Tibial artery (tissue), 4 donors: Measurements from ENCODE around the gene CYCS.
A peak's percentile ranks its signal among the peaks of the same experiment; 100 is the strongest.

Source experiments
- DNase-seq, 2 donors: peaks; one replicate each; pipeline ENCODE4 v3.0.0-alpha.2; 2019
- H3K27ac ChIP-seq, 2 donors: fragments of 200-600 bp; sonication (generic) in 1 of 2; 1 replicate in 1 of 2; 2 replicates in 1 of 2; pipeline ENCODE4 v1.5.1; 2018 to 2019; ENCODE audit warnings: mild to moderate bottlenecking in 1 of 2
- H3K27me3 ChIP-seq, 2 donors: fragments of 200-600 bp; sonication (generic) in 1 of 2; one replicate each; pipeline versions ENCODE4 v1.5.1 to v1.6.0; 2016 to 2019
- H3K36me3 ChIP-seq, 3 donors: fragments of 200-600 bp; sonication (generic) in 2 of 3; one replicate each; pipeline ENCODE4 v1.5.1; 2016 to 2019; ENCODE audit warnings: mild to moderate bottlenecking in 2 of 3
- H3K4me1 ChIP-seq, 4 donors: fragments of 200-600 bp; sonication (generic) in 2 of 4; 1 replicate in 3 of 4; 2 replicates in 1 of 4; pipeline ENCODE4 v1.5.1; 2016 to 2019
- H3K4me3 ChIP-seq, 2 donors: fragments of 200-600 bp; sonication (generic) in 1 of 2; 1 replicate in 1 of 2; 2 replicates in 1 of 2; pipeline ENCODE4 v1.5.1; 2018 to 2019; ENCODE audit warnings: mild to moderate bottlenecking in 2 of 2
- H3K9me3 ChIP-seq, 3 donors: fragments of 200-600 bp; sonication (generic) in 1 of 3; one replicate each; pipeline ENCODE4 v1.5.1; 2016 to 2019
- intact Hi-C: fragments of 100-400 bp; cut with DNase I; formaldehyde crosslinking; loops from one replicate; pipeline ENCODE4 v1.15.0; 2023; ENCODE audit warnings: low total_unique reads
- TF ChIP-seq, protein P1 (sequence below), 2 experiments: fragments of 200-600 bp in 1 of 2; fragments of 450-650 bp in 1 of 2; IDR thresholded peaks; one replicate each; pipeline ENCODE4 v1.5.1; 2017 to 2019; ENCODE audit warnings: antibody characterized with exemption in 2 of 2, mild to moderate bottlenecking in 1 of 2, moderate library complexity in 1 of 2

The CYCS gene

GRCh38 chr7:25125137-25125946, at the start of gene CYCS:
CYCS (minus strand) TSS chr7:25125260; CDS start chr7:25124119, 1,141 bp downstream.
- TF ChIP-seq, protein P1, sequence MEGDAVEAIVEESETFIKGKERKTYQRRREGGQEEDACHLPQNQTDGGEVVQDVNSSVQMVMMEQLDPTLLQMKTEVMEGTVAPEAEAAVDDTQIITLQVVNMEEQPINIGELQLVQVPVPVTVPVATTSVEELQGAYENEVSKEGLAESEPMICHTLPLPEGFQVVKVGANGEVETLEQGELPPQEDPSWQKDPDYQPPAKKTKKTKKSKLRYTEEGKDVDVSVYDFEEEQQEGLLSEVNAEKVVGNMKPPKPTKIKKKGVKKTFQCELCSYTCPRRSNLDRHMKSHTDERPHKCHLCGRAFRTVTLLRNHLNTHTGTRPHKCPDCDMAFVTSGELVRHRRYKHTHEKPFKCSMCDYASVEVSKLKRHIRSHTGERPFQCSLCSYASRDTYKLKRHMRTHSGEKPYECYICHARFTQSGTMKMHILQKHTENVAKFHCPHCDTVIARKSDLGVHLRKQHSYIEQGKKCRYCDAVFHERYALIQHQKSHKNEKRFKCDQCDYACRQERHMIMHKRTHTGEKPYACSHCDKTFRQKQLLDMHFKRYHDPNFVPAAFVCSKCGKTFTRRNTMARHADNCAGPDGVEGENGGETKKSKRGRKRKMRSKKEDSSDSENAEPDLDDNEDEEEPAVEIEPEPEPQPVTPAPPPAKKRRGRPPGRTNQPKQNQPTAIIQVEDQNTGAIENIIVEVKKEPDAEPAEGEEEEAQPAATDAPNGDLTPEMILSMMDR (IDR thresholded peaks at IDR 0.05), result no peak
- intact Hi-C loops, result loop anchor here (10.0 kb wide), 1 partner anchor 1871 kb away; no protein-coding TSS in a partner anchor
- DNase-seq, result peak; percentile 99

GRCh38 chr7:25173184-25173583, 48.1 kb upstream of the CYCS start:
- DNase-seq, result no peak
- H3K4me3 ChIP-seq, result no peak overlapping the region
- H3K9me3 ChIP-seq, result no peaks in the 10 kb centered on the region
- H3K36me3 ChIP-seq, result no peaks in the 10 kb centered on the region
- H3K27me3 ChIP-seq, result no peaks in the 10 kb centered on the region
- H3K27ac ChIP-seq, result no peak overlapping the region
- H3K4me1 ChIP-seq, result no peaks in the 10 kb centered on the region
- TF ChIP-seq, protein P1 (IDR thresholded peaks at IDR 0.05), result no peak
- intact Hi-C loops, result no loop called here

More at GRCh38 chr7:25125137-25125946, at the start of gene CYCS:
- Histone ChIP-seq H3K9me3 (no peaks in the 10 kb centered on the region), H3K36me3 (peaks cover 10 to 22% (median 22%) of the 10 kb centered on the region in 3 donors), H3K27me3 (no peaks in the 10 kb centered on the region), H3K27ac (peak within 1 kb of the TSS; percentile 95 to 97), H3K4me3 (peak within 1 kb of the TSS; percentile 90), H3K4me1 (peaks cover 0 to 11% (median 6%) of the 10 kb centered on the region in 4 donors)

DNA sequence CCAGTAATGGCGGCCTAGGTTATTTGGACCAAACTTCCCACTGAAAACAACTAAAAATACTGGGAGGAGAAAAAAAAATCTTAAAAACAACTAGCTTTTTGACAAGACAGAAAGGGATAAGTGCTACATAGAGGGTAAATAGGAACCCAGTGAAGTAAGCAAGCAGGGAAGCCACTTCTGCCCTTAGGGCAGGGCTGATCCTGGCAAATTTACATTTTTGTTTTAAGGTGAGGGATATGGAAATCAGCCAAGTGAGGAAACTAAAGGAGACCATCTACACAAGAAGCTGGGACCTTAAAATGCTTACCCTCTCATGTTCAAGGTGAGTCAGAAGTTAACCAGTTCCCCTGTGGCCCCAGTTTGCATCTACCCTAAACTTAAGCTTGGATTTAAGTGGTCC, 46.5 kb upstream of the CYCS start:
- H3K36me3 ChIP-seq, result peaks cover 0 to 7% (median 0%) of the 10 kb centered on the region in 3 donors
- intact Hi-C loops, result no loop called here

DNA sequence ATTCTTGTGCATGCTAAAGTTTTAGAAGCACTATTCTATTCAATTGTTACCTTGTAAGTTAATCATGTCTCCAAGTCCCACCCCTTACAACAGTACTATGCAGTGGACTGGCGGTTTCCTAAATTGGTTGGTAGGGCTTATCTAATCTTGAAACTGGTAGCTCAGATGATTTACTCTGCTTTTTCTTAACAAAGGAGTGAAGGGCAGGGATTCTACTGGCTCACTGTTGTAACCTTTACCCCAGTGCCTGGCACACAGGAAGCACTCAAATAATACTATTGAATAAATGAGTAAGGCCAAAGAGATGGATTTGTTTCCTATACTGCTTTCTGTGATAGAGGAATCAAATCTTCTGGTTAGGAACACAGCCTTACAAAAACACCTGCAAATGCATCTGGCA, 46.0 kb upstream of the CYCS start:
- TF ChIP-seq, protein P1 (IDR thresholded peaks at IDR 0.05), result no peak
- no peak overlapping the region for H3K27ac ChIP-seq
- H3K9me3 ChIP-seq, result no peaks in the 10 kb centered on the region
- H3K4me3 ChIP-seq, result no peak overlapping the region
- no peaks in the 10 kb centered on the region for H3K27me3 ChIP-seq
- DNase-seq, result no peak
- intact Hi-C loops, result no loop called here
- peaks cover 0 to 11% (median 0%) of the 10 kb centered on the region in 3 donors for H3K36me3 ChIP-seq
- no peaks in the 10 kb centered on the region for H3K4me1 ChIP-seq

More for the DNA sequence above, 46.5 kb upstream of the CYCS start:
- H3K4me3 ChIP-seq, result no peak overlapping the region
- no peak for DNase-seq
- TF ChIP-seq, protein P1 (IDR thresholded peaks at IDR 0.05), result no peak
- H3K9me3 ChIP-seq, result no peaks in the 10 kb centered on the region
- H3K4me1 ChIP-seq, result no peaks in the 10 kb centered on the region
- H3K27me3 ChIP-seq, result no peaks in the 10 kb centered on the region
- H3K27ac ChIP-seq, result no peak overlapping the region

DNA sequence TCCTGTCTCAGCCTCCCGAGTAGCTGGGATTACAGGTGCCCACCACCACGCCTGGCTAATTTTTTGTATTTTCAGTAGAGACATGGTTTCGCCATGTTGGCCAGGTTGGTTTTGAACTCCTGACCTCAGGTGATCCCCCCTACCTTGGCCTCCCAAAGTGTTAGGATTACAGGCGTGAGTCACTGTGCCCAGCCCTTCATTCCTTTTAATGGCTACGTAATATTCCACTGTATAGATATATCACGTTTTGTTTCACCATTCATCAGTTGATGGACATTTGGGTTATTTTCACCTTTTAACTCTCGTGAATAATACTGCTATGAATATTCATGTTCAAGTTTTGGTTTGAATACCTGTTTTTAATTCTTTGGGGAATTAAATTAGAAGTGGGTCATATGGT, 44.6 kb upstream of the CYCS start:
- Histone ChIP-seq H3K4me1 (no peaks in the 10 kb centered on the region), H3K27ac (no peak overlapping the region), H3K9me3 (no peaks in the 10 kb centered on the region), H3K36me3 (peaks cover 0 to 11% (median 0%) of the 10 kb centered on the region in 3 donors), H3K4me3 (no peak overlapping the region), H3K27me3 (no peaks in the 10 kb centered on the region)
- intact Hi-C loops, result no loop called here
- TF ChIP-seq, protein P1 (IDR thresholded peaks at IDR 0.05), result no peak
- DNase-seq, result no peak
